NCI-H1694 treated with DMSO at 0.1 percent for 48 hours (cell line): ENCODE measurements around the gene OR2AE1.

Experiments
- DNase-seq: peaks from one replicate; lab custom pipeline; 2025; lab: John Stamatoyannopoulos, UW

Gene OR2AE1

DNA sequence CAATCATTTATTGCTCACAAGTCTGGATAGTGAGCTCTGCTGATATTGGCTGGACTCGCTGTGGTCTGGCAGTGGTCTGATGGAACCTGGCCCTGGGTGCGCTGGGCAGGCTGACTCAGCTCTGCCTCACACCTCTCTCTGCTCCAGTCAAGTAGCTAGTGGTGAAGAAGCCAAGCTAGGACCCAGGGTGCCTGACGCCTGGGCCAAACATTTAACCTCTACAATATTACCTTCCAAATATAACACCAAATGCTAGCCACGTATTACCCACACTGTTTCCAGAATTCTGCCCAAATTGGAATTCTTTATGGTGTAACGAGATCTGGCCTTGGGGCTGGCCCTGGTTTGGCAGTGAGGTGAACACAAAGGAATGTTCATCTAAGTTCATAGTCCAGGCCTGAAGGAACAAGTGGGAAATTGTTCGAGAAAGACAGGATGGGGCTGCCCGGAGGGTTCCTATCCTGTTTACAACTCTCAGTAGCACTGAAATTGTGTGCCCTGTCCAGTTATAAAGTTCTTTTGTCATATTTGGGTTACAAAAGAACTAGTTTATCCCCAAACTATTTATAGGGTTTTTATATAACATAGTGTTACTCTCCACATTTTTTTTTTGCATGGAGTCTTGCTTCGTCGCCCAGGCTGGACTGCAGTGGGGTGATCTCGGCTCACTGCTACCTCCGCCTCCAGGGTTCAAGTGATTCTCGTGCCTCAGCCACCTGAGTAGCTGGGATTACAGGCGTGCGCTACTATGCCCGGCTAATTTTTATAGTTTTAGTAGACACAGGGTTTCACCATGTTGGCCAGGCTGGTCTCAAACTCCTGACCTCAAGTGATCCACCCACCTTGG lies 16.3 kb downstream of the OR2AE1 start:
- no peak for DNase-seq

DNA sequence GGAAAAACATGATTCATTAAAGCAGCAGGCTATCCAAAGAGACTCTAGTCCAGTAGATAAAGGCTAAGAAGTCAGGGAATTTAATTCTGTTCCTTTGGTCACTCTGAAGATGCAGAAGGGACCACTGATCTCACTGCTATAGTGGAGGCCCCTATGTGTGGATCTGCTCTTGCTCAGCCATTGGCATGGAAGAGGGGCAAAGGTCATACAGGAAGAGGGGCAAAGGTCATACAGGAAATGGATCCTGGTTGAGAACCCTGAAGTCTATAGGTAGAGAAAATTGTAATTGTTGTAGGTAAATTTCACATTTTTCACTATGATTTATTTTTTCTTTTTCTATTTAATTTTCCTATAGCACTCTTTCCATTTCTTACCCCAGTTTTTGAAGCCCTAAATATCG lies 21.6 kb downstream of the OR2AE1 start:
- DNase-seq: no peak

DNA sequence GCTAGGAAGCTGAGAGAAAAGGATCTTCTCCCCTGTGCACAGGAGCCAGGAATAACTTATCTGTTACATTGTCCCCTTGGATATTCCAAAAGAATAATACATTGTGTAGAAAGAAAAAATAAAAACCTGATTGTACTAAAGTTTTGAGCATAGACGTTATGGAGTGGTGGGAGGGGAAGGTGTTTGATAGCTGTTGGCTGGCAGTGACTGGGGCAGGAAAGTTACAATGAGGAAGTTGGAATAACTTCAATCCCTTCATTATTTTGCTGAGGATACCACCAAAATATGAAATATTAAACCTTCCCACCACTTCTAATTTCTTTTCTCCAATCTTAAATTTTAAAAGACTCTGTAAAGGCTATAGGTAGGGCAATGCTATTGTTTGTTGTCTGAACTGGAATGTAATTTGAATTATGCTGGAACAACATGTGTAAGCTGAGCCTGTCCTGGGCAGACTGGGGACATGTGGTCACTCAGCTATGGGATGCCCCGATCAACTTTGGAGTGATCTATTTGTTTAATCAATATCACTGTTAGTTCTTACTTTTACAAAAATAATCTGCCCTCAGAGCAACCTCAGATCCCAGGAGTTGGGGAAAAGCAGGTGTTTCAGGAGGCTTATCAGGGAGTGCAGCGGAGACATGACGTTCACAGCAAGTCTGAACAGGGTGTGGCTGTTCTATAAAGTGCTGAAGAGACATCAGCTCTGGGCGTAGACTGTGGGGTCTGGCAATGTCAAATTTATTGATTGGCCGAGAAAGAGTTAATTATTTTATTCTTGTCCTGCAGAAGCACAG lies 28.2 kb downstream of the OR2AE1 start:
- no peak for DNase-seq

DNA sequence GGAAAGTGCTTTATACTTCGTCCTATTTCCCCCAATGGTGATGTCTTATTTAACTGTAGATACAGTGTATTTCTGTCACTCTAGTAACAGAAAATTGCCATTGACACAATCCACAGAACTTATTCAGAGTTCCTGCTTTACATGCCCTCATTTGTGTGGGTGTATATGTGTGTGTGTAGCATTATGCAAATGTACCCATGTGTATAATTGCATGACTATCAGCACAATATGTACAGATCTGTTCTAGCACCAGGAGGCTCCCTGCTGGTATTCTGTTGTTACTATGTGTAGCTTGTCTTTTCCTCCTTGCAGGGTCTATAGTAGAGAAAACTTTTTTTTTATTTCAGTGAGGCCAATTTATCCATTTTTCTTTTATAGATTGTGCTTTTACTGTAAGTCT lies 32.5 kb downstream of the OR2AE1 start:
- DNase-seq: no peak

DNA sequence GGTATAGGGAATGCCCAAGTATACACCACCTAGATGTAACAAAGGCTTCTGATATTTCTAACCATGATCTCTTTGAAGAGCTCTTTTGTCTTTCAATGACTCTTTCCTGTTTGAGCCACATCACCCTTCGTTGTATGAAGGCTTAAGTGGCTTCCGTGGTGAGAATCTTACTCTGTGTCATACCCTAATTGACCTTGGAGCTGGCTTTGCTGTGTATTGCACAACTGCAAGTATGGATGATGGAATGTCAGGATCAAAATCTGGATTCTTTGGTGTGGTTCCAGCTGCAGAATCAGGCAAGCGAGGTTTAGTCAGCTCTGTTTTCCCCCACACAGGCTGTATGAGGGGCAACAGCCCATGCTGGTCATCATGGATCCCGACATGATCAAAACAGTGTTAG lies 33.0 kb downstream of the OR2AE1 start:
- DNase-seq: no peak

DNA sequence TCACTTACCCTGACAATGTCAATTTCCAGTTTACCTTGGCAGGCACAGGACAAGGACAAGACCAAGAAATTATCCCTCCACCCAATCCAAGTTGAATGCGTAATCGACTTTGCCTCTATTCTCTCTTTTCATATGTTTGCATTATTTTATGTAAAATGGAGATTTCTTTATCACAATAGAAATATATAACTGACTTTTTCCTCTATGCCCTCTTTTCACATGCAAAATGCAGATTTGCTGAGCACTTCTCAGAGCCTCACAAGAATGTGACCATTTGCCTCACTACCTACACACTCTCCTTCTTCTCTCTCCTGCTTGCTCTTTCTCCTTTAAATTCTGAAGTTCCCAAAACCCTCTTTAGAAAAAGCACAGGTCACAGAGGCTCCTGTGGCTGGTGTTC lies 33.9 kb downstream of the OR2AE1 start:
- DNase-seq: no peak

GRCh38 chr7:99840136-99840869 lies 36.5 kb downstream of the OR2AE1 start:
- no peak for DNase-seq

- DNase-seq: no peak
Measured at GRCh38 chr7:99839287-99840021, 37.4 kb downstream of the OR2AE1 start.

DNA sequence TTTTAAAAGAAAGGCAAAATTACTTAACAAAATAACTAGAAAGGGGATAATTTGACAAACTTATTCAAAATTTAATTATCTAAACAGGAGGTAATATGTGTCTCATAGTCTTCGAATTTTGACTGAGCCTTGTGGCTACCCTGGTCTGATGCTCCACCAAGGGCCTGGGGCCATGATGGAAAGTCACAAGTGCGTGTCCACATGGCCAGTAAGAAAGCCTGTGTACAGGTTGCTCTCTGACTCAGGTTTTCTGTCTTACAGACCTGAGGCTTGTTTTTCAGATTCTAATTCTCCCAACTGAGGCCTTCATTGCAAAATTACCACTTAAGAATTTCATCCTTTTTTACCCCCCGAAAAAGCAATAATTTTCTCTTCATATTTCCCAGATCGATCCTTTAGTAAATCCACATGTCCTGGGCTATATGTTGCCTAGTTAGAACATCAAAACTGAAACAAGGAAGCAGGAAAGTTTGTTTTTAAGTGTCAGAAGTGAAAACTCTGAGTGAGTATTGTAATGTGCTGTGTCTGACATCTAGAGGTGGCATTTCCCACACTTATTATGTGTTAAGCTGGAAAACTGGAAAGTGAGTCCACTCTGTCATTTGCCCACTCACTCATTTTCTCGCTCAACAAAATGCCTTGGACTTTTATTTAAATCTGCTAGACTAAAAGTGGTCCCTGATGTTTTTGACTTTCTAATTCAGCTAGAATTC lies 39.0 kb downstream of the OR2AE1 start:
- no peak for DNase-seq

DNA sequence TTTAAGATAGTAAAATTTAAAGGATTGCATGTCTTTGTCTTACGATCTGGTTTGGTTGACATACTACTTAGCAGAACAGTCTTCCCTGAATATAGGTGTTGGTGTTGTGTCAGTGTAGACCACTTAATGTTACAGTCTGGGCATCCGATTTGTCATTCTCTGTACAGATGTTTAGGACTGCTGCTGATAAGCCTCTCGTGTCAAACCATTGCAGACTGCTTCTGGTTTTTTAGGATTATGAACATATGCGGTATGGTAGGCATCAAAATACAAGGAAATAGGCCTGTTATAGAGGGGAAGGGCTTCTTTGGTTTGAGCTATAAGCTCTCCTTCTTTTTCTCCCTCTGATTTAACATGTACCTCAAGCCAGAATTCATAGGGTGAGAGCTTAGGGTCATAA lies 41.6 kb downstream of the OR2AE1 start:
- no peak for DNase-seq

GRCh38 chr7:99834382-99834781 lies 42.5 kb downstream of the OR2AE1 start:
- no peak for DNase-seq

- no peak for DNase-seq
Measured at GRCh38 chr7:99833289-99833877, 43.5 kb downstream of the OR2AE1 start.

- no peak for DNase-seq
Measured at GRCh38 chr7:99831595-99831994, 45.2 kb downstream of the OR2AE1 start.

GRCh38 chr7:99829524-99830160 lies 47.2 kb downstream of the OR2AE1 start:
- DNase-seq: no peak

DNA sequence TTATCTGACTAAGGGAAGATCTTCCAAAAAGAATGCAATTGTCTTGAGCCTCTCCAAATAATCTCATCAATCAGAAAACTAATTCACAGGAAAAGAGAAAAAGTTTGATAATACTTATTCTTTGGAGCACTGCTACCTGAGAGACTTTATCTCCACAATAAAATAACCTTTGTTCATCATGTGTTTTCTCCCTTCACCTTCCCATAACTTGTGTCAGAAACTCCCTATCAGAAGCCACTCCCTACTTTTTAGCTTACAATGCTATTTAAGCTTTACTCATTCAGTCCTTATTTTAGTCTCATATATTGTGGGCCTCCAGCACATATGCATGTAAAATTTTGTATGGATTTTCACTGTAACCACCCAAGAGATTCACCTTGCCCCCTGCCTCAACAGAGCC lies 48.0 kb downstream of the OR2AE1 start:
- DNase-seq: no peak

DNA sequence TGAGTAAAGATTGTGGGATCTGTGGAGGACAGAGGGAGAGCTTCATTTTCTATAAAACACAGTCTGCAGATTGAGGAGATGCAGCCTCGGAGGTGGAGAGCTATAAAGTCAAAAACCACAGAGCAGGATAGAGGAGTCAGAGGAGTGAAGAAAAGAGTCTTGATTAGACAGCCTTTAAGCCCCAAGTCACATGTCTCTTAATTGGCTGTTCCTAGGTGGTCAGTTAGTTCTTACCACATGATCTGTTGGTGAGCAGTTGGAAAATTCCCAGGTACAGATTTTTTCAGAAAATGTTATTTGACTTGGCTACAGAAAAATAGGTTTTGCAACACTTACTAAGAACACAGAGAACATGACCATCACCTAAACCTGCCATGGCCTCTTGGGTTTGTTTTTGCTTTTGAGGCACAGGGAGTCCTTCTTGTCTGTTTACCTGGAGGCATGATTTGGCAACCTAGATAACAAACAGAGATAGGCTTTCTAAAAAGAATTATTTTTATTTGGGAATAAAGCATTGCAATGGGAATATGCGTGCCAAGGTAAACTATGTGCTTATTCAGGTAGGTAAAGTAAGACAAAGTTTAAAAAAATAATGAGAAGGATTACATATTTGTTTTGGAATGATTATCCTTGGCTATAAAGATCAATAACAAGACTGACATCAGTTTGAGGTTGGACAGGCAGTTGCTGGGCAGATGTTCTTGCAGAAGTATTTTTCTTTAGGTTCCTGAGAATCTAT lies 49.6 kb downstream of the OR2AE1 start:
- DNase-seq: no peak
